ENCODE results near the gene SEMA3E. TPM values are rescaled to one million over a fixed set of nuclear protein-coding genes. Genes with fewer than 3 reads are reported as not detected.

The SEMA3E gene
- polyA plus RNA-seq, 1 of the 3 experiments (the other 2 are of a cell fraction): under 0.01 TPM

DNA sequence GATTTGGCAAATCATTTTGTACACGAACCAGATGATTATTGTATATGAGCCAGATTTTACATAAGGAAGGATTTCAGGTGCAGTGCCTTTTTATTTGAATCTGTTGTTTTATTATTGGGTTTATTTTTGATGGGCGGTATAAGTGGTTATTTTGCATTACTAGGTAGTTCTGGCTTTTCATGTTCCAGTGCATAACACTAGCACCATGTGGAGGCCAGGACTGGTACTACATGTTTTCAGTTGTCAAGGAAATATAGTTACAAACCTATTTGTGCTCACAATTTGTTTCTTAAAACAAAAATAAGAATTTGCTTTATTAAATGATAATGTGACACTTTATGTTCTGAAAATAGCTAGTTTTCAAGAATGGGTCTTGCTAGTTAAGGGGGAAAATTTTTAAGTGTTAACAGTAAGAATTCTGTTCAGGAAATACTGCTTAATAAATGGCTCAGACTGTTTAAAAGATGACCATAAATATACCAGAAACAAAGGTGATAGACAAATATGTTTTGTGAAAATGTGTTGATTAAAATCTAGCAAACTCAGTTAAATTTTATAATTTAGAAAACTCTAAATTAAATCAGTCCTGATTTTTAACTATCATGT is 7.1 kb upstream of the SEMA3E start (continued):
- TF ChIP-seq, protein P1, sequence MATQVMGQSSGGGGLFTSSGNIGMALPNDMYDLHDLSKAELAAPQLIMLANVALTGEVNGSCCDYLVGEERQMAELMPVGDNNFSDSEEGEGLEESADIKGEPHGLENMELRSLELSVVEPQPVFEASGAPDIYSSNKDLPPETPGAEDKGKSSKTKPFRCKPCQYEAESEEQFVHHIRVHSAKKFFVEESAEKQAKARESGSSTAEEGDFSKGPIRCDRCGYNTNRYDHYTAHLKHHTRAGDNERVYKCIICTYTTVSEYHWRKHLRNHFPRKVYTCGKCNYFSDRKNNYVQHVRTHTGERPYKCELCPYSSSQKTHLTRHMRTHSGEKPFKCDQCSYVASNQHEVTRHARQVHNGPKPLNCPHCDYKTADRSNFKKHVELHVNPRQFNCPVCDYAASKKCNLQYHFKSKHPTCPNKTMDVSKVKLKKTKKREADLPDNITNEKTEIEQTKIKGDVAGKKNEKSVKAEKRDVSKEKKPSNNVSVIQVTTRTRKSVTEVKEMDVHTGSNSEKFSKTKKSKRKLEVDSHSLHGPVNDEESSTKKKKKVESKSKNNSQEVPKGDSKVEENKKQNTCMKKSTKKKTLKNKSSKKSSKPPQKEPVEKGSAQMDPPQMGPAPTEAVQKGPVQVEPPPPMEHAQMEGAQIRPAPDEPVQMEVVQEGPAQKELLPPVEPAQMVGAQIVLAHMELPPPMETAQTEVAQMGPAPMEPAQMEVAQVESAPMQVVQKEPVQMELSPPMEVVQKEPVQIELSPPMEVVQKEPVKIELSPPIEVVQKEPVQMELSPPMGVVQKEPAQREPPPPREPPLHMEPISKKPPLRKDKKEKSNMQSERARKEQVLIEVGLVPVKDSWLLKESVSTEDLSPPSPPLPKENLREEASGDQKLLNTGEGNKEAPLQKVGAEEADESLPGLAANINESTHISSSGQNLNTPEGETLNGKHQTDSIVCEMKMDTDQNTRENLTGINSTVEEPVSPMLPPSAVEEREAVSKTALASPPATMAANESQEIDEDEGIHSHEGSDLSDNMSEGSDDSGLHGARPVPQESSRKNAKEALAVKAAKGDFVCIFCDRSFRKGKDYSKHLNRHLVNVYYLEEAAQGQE (IDR thresholded peaks at IDR 0.05; ENCODE audit: low read depth, low read length): no peak

DNA sequence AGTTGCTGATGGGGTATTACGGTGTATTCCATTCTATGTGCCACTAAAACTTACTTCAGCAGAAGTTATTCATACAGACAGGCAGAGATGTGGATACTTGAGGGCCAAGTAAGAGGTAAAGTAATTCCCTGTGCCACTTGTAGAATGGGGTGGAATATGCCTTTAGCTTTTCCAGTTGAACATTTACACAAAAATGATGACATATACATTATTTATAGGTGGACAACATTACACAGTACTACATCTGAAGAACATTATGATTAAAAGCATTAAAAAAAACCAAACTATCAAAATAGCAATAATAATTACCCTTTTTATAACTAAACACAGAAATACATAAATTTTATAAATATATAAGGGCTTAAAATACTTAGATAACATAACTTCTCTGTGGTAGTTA is 3.5 kb upstream of the SEMA3E start:
- Histone ChIP-seq H2AFZ (ENCODE audit: low read depth) (no peak overlapping the region), H3K9me2 (no peaks in the 10 kb centered on the region), H3K4me3 (ENCODE audit: low read depth in 2 of 2, low read length in 1 of 2) (no peak overlapping the region), H3K79me2 (ENCODE audit: insufficient read depth) (no peaks in the 10 kb centered on the region), H3K27me3 (ENCODE audit: insufficient read depth) (no peaks in the 10 kb centered on the region), H3K9ac (no peak overlapping the region), H4K20me1 (ENCODE audit: insufficient read depth) (no peaks in the 10 kb centered on the region), H3K4me2 (no peak overlapping the region), H3K4me1 (ENCODE audit: control insufficient read depth in 1 of 2, insufficient read depth in 2 of 2, low read depth in 1 of 2, low read length in 1 of 2) (peaks cover 0 to 6% of the 10 kb centered on the region in 2 experiments; a peak in 2 of 4 replicates), H3K36me3 (replicated peaks in 1 of 2; ENCODE audit: control insufficient read depth in 1 of 2, insufficient read depth in 2 of 2, low read length in 1 of 2) (no peaks in the 10 kb centered on the region), H3F3A (replicated peaks; ENCODE audit: insufficient read depth) (no peaks in the 10 kb centered on the region), H3K27ac (ENCODE audit: low read depth in 2 of 2, low read length in 1 of 2) (no peak overlapping the region), H3K9me3 (no peaks in the 10 kb centered on the region)
- no peak for TF ChIP-seq TEAD4 (IDR thresholded peaks at IDR 0.05; ENCODE audit: borderline replicate concordance, insufficient read depth)
- TF ChIP-seq, protein P2, sequence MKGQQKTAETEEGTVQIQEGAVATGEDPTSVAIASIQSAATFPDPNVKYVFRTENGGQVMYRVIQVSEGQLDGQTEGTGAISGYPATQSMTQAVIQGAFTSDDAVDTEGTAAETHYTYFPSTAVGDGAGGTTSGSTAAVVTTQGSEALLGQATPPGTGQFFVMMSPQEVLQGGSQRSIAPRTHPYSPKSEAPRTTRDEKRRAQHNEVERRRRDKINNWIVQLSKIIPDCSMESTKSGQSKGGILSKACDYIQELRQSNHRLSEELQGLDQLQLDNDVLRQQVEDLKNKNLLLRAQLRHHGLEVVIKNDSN (IDR thresholded peaks at IDR 0.05; ENCODE audit: borderline replicate concordance, low read depth): no peak
- TF ChIP-seq NFIC (IDR thresholded peaks at IDR 0.05; ENCODE audit: borderline replicate concordance): no peak
- TF ChIP-seq MEF2A (IDR thresholded peaks at IDR 0.05; ENCODE audit: borderline replicate concordance, low read depth): no peak
- TF ChIP-seq YY1 (IDR thresholded peaks at IDR 0.05; ENCODE audit: low read depth): no peak
- TF ChIP-seq, protein P3, sequence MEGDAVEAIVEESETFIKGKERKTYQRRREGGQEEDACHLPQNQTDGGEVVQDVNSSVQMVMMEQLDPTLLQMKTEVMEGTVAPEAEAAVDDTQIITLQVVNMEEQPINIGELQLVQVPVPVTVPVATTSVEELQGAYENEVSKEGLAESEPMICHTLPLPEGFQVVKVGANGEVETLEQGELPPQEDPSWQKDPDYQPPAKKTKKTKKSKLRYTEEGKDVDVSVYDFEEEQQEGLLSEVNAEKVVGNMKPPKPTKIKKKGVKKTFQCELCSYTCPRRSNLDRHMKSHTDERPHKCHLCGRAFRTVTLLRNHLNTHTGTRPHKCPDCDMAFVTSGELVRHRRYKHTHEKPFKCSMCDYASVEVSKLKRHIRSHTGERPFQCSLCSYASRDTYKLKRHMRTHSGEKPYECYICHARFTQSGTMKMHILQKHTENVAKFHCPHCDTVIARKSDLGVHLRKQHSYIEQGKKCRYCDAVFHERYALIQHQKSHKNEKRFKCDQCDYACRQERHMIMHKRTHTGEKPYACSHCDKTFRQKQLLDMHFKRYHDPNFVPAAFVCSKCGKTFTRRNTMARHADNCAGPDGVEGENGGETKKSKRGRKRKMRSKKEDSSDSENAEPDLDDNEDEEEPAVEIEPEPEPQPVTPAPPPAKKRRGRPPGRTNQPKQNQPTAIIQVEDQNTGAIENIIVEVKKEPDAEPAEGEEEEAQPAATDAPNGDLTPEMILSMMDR (IDR thresholded peaks at IDR 0.05): no peak
- TF ChIP-seq, protein P1 (IDR thresholded peaks at IDR 0.05; ENCODE audit: low read depth, low read length): no peak
- no peak for TF ChIP-seq EP300 (IDR thresholded peaks at IDR 0.05; ENCODE audit: borderline replicate concordance in 1 of 2, low read depth in 1 of 2, low read length in 1 of 2)
- no peak for TF ChIP-seq JUND (IDR thresholded peaks at IDR 0.05)
- TF ChIP-seq, protein P4, sequence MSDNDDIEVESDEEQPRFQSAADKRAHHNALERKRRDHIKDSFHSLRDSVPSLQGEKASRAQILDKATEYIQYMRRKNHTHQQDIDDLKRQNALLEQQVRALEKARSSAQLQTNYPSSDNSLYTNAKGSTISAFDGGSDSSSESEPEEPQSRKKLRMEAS (IDR thresholded peaks at IDR 0.05; ENCODE audit: low read depth): no peak
- TF ChIP-seq FOSL2 (IDR thresholded peaks at IDR 0.05; ENCODE audit: borderline replicate concordance, low read depth): no peak
- CTCF ChIA-PET: interaction anchor here (0.6 to 0.9 kb wide), 2 partner anchors 237 to 1478 kb away, joined by 4 read pairs; no protein-coding TSS in a partner anchor
- POLR2A ChIA-PET: no interaction called here
- no peak for DNase-seq
- WGBS (ENCODE audit: low lambda C conversion rate): 97% methylated on average over 1 of the region's 1 CpG

All from SK-N-SH (cell line).